ENCODE measurements around the gene GUCA1A.
A peak's percentile ranks its signal among the peaks of the same experiment; 100 is the strongest.
"Not testable (repeated sequence)": the region's sequence is repeated elsewhere in the genome, so short reads cannot be mapped to it uniquely, and the experiment has no call there.

GUCA1A gene

DNA sequence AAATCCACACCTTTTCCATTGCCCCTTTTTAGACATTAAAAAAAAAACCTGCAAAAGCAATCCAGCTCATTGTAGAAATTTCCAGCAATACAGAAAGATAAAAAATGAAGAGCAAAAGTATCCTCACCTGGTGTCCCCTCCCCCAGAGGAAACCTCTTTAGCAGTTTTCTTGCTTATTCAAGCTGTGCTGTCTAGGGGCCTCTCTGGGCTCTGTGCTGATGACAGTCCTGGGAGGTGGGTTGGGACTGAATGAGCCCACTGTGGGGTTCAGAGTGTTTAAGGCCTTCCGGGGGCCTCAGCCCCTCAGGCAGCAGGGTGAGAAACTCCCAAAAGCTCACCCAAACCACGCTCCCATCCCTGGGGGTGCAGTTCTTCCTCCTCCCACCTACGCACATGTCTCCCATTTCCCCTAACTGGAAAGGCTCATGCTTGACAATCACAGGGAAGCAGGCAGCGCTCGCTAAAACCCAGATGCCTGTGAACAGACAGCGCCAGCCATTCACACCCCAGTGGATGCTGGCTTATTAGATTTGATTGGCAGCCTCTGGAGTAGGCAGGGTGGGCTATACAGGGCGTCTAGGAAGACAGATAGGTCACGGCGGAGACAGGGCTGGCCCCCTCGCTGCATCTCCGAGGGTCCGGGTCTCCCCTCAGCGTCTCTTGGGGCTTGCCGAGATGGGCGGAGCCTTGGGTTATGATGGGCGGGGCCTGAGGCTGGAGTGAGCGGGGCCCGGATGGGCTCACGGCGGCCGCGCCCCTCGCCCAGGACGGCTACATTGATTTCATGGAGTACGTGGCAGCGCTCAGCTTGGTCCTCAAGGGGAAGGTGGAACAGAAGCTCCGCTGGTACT lies 4.6 kb downstream of the GUCA1A start:
- ATAC-seq, result no peak

DNA sequence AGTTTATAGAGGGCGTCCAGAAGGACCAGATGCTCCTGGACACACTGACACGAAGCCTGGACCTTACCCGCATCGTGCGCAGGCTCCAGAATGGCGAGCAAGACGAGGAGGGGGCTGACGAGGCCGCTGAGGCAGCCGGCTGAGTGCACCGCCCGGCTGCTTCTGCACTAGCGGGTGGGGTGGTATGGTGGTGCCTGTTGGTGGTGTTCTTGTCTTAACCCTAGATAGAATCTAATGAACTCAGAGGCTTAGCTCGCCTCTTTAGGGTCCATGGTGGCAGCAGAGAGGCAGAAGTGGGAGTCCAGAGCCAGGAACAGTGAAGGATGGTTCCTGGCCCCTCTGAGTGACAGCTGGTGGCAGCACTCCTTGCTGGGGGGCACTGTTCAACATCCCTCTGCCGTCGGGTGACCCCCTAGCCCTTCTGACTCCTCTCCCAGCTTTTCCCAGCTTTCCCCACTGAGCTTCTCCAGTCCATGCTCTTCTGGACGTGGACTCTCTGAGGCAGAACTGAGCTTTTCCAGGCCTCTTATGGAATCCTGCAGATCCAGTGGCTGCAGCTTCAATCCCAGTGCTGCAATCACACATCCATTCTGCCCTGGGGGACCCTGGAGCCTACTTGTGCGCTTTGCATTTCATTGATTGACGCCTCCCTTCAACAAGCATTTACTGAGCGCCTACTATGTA lies 6.2 kb downstream of the GUCA1A start:
- ATAC-seq, result no peak

DNA sequence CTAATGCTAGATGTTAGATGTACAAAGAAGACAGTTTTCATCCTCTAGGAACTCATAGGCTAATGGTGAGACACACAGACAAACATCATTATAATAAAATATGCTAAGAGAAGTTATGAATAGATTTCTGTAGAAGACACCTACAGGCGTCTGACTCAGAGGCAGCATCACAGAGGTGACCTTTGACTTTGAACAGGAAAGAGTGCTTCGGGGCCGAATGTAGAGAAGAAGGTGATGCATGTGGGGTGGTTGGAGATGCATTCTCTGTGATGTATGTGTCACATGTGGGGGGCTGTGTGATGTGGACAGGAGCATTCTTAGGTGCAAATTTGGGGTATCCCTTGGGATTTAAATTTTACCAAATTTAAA lies 6.8 kb downstream of the GUCA1A start:
- ATAC-seq, result peak; percentile 58 to 83

DNA sequence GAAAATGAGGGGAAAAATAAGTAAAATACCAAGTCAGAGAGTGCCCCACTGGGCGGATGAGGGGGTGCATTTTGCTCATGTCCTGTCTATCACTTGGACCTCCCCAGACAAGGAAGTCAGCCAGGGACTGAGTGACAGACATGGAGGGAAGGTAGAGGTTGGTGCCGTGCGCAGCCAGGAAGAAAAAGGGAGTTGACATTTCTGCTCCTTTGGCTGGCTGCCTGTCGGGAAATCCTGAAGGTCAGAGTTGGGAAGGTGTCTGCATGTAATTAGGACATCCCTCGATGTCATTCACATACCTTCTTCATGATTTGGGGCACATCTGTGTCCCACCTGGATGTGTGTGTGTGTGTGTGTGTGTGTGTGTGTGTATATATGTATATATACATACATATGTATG lies 8.9 kb downstream of the GUCA1A start:
- no peak for ATAC-seq

DNA sequence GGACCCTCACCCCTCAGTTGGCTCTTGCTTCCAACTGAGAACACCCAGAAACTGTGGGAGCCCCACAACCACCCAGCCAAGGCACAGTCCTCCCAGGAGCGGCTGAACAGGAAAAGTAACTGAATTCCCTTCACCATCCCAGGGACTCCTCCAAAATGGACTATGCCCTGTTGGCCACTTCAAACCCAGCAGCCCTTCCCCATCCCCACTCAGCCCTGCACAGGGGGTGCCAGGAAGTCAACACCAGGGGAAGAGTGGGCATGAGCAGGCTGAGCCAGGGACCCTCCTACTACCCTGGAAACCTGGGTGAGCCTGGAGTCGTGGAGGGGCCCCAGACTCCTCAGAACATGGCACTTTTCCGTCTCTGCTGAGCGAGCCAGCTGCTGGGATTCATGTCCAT lies 11.3 kb downstream of the GUCA1A start:
- ATAC-seq, result no peak

DNA sequence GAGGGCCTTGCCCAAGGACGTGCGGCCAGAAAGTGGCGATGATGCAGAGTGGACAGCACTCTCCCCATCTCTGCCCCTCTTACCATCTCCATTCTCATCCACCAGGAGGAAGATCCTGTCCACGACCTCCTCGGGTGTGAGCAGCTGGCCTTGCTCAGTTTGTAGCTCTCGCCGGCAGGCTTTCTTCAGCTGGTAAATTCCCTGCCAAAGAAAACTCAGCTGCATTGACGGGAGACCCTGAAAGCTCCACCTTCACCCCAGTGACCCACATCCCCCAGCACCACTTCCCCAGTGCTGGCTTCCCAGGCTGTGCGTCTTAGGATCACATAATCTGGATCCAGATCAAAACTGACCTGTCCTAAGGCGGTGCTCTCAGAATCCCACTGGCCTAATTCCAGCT lies 12.4 kb downstream of the GUCA1A start:
- no peak for ATAC-seq

DNA sequence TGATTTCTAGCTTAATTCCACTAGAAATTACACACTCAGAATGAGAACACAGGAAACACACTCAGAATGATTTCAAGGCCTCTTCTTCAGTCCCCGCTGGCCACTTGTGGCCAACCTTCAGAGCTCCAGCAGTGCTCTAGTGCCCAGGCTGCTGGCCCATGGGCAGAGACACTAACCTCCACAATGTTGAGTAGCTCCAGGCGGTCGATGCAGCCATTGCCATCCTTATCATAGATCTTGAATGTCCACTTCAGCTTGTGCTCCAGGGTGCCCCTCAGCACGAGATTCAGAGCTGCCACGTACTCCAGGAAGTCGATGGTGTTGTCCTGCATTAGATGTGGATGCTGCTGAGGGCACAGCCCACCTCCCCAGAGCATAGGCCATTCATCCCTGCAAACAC lies 15.2 kb downstream of the GUCA1A start:
- no peak for ATAC-seq

DNA sequence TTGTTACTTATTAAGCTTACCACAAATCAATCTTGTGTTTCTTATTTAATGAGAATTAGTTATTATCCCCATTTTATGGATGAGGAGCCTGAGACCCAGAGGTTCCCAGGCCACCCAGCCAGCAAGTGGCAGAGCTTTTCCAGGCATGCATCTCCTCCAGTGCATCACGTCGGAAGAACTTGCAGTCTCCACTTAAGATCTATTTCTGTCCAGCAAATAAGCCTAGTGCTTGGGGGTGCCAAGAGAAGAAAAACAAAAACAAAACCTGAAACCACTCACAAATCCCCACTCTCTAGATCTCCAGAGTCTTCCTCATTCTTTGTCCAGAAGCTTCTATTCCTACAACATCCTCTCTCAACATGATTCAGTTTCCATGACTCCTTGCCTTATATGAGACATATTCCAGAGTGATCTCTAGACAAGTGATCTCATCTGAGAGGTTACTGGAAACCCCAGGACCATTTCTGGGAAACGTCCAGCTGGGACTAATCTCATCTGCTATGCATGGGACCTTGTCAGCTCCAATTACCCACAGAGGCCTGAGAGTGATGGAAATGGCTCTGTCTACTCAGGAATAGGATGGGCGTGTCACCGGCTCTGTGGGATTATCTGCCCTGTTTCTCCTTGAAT lies 17.5 kb downstream of the GUCA1A start:
- ATAC-seq, result no peak

DNA sequence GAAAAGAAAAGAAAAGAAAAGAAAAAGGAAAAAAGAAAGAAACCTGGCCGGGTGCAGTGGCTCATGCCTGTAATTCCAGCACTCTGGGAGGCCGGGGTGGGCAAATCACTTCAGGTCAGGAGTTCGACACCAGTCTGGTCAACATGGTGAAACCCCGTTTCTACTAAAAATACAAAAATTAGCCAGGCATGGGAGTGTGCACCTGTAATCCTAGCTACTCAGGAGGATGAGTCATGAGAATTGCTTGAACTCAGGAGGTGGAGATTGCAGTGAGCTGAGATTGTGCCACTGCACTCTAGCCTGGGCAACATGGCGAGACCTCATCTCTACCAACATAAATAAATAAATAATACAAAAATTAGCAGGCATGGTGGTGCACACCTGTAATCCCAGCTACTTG lies 19.2 kb downstream of the GUCA1A start:
- ATAC-seq, result not testable (repeated sequence)

DNA sequence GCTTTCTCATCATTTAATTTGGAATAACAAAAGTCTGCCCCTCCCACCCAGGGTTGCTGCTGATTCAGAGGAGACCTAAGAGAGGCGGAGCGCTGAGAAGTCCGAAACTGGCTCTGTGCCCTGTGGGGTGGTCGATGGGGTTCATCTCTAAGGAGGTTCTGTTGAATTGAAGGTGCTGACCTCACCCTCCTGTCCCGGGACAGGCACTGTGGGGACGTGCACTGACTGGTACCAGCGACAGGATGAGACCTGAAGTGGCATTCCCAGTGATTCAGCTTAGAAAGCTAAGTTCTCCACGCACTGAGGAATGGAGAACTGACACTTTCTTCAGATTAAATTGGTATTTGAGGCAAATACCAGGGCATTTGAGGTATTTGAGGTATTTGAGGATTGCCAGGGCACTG lies 20.3 kb downstream of the GUCA1A start:
- no peak for ATAC-seq

DNA sequence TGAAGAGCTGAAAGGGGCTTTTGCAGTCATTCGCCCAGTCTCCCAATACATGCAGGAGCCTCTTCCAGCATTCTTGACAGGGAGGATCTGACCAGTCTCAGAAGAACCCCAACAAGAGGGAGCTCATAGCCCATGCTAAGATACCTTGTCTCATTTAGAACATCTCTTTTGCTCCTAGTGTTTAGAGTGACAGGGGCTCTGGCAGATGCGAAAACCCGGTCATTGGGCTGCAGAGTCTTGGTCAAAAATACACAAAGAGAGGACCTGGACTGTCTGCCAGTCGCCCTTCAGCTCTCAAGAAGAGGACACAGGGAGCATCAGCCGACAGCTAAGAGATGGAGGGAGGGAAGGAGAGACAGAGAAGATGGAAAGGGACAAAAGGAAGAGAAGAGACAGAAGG lies 20.9 kb downstream of the GUCA1A start:
- ATAC-seq, result no peak

DNA sequence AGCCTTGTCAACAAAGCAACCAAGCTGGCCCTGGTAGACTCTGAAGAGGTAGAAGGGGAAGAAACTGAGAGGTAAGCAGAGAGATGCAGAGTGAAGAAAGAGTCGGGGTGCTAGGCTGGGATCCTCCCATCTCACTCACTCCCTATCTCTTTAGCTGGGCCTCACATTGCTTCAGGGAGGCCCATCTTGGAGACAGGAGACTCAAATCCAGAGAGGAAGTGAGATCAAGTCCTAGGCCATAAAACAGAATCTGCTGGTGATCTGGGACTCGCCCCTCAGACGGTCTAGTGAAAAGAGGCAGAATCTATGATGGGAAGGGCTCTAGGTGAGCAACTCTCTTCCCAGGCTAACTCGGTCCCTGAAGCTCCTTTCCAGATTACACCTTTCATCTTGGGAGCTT lies 22.3 kb downstream of the GUCA1A start:
- ATAC-seq, result no peak

DNA sequence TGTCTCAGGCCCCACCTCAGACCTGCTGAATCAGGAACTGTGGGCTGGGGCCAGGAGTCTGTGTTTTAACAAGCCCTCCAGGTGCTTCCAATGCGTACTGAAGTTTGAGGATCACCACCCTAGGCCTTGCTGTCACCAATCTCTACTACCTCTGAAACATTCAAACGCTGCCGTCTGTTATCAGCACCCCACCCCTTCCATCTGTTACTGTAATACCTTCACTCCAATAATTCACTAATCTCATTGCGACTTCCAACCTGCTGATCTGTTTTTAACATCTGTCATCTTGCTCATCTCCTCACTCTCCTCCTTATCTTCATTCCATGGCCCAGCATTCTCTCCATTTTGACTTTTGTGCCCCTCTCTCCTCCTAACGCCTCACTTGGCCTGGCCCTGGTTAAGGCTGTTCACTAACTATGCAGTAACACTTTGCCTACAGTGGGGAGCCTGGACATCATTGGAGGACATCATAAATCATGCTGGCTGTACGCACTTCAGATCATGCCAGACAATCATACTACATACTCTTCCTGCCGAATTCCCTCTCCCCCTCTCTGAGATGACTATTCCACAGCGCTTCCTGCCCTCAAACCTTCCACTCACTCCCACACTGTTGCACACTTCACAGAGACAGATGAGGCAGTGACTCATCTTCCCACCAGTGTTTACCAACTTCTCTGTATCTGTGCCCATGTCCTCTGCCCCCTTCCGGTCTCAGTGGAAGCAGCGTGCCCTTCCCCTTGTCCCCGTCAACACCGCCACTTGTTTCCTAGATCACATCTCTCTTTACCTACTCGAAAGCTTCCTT lies 24.6 kb downstream of the GUCA1A start:
- ATAC-seq, result peak; percentile 51 to 53

DNA sequence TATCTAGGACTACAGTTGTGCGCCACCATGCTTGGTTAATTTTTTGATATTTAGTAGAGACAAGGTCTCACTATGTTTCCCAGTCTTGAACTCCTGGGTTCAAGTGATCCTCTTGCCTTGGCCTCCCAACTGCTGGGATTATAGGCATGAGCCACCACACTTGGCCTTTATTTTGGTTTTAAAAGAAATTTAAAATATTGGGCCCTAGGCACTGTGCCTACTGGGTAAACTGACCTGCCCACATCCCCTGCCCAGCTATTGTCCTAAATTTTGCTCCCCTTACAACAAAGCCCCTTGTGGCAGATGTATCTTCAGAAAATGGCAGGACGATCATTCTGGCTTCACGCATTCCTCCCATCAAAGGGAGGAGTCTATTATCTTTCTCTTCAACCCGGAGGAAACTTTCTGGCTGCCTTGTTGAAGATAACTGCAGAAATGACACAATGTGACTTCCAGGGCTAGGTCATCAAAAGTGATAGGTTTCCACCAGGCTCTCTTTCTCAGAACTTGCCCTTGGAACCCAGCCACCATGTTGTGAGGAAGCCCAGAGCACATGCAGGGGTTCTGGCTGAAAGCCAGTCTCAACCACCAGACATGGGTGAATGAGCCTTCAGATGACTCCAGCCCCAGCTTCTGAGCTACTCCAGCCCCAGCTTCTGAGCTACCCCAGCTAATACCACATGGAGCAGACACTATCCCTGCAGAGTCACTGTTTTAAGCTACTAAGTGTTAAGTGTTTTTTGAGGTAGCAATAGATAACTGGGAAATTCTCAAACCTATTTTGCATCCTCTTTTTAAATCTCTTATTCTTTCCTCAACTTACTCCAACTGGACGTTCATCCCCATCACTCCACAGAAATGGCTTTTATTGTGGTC lies 26.2 kb downstream of the GUCA1A start:
- ATAC-seq, result no peak

DNA sequence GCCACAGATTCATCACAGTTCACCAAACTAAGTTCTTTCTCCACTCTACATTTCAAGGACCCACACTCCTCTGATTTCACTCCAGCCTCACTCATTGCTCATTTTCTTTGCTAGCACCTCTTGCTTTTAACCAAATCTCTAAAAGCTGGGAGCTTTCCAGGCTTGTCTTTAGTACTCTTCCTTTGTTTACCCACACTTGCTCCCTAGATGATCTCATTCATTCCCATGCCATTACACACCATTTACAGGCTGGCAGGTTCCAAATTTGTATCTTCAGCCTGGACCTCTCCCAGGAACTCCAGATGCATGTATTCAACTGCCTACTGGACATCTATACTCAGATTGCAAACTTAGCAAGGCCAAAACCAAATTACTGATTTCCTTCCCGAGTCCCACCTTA lies 26.9 kb downstream of the GUCA1A start:
- ATAC-seq, result no peak

DNA sequence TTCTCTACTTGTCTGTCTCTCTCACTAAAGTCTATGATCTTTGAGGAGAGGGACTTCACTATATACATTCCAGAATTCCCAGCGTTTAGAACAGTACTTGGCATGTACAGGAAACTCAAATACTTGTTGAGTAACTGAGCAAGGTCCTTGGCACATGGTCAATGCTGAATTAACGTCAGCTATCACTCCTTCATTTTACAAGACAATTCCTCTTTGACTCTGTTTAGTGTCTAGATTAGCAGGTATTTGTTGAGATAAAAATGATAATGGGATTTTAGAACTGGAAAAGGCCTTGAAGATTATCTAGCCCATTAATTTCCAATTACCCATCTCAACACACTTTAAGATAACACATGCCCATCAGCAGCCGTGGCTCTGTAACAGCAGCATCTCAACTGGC lies 28.2 kb downstream of the GUCA1A start:
- no peak for ATAC-seq

DNA sequence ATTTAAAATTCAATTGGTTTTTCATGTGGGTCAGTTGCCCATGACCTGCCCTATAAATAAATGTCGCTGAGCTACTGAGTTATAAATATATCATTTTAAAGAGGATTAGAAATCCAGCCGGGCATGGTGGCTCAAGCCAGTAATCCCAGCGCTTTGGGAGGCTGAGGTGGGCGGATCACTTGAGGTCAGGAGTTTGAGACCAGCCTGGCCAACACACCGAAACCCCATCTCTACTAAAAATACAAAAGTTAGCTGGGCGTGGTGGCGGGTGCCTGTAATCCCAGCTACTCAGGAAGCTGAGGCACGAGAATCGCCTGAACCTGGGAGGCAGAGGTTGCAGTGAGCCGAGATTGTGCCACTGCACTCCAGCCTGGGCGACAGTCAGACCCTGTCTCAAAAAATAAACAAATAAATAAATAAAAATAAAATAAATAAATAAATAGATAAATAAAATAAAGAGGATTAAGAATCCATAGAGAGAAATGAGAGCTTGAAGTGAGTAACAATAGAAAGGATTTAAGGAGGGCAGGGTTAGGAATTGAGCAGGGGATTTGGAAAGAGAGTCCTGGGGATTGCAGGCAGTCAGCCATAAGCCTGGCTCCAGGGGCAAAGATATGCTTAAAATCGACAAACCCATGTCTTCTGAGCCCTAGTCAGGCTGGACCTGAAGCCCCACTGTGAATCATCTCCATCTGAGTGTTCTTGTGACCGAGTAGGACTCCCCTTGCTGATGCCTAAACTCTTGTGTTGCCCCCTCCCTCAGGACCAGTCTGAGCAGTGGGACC lies 29.2 kb downstream of the GUCA1A start:
- not testable (repeated sequence) for ATAC-seq

DNA sequence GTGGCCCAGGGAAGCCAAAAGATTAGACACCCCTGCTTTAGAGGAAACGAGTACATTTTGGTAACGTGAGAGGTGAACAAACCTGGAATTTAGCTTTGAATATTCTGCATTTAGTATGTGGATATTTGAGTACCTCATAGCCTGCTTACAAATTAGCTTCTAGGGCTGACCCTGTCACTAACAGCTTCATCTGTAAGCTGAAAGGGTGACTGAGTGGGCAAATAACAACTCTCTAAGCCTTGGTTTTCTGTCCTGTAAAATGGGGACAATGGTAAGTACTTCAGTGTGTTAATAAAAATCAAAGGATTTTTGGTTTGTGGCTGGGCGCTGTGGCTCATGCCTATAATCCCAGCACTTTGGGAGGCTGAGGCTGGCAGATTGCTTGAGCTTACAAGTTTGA lies 30.0 kb downstream of the GUCA1A start:
- no peak for ATAC-seq

DNA sequence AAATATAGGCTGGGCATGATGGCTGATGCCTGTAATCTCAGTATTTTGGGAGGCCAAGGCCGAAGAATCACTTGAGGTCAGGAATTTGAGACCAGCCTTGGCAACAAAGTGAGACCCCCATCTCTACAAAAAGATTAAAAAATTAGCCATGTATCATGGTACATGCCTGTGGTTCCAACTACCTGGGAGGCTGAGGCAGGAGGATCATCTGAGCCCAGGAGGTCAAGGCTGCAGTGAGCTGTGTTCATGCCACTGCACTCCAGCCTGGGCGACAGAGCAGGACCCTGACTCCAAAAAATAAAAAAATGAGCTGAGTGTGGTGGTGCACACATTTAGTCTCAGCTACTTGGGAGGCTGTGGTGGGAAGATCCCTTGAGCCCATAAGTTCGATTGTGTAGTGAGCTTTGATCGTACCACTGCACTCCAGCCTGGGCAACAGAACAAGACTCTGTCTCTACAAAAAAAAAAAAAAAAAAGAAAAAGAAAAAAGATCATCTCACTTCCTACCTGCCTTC lies 31.7 kb downstream of the GUCA1A start:
- ATAC-seq, result no peak

DNA sequence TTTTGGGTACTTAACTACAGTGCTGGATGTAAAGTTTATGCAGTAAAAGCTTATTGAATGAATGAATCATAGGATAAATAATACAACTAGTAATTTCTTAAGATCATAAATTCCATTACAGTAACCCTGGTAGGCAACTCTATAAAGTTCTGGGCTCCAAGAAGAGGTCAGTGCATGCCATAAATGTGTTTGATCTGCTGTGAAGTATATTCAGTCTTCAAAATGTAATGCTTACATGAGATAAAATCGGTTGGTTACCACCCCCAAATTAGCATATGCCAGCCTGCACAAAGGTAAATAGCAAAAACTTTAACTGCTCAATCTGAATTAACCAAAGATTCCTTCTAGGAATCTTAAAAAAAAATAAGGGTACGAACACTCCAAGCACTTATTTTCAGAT lies 34.4 kb downstream of the GUCA1A start:
- not testable (repeated sequence) for ATAC-seq

DNA sequence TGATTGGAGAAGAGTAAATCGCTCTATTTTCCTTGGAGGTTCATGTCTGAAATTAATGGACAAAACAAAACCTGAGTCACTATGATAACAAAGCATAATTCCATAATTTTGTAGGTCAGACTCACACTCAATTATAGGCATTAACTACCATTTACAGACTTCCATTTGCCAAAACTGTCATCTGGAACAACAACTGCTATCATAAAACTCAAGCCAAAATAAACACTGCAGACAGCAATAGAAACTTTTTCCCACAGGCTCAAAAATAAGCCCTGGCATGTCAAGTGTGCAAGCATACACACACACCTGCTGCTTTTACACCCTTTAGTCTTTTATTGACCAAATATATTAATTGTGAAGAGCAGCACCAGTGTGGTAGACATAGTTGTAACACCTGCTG lies 37.4 kb downstream of the GUCA1A start:
- no peak for ATAC-seq

All from activated CD4-positive, CD25-positive, alpha-beta regulatory T cell treated with anti-CD3 and anti-CD28 coated beads, Interleukin-2, amount 50 U/mL, for 24 hours (primary cell).